Measurements from ENCODE around the gene KLF2. TPM values are rescaled to one million over a fixed set of nuclear protein-coding genes. Genes with fewer than 3 reads are reported as not detected.

KLF2 gene
- total and polyA plus RNA-seq, 7 donors, result 2.8 to 49.3 (median 21.4) TPM

GRCh38 chr19:16337809-16338469, 13.3 kb downstream of the KLF2 start:
- TF ChIP-seq POLR2A (IDR thresholded peaks at IDR 0.05), result no peak
- no peak for TF ChIP-seq EP300 (IDR thresholded peaks at IDR 0.05)
- no peak for TF ChIP-seq POLR2AphosphoS5 (IDR thresholded peaks at IDR 0.05)
- no peak for TF ChIP-seq CTCF (IDR thresholded peaks at IDR 0.05)
- intact Hi-C loops (cut with DNase I), result no loop called here

GRCh38 chr19:16338470-16339360, 14.1 kb downstream of the KLF2 start:
- TF ChIP-seq EP300 (IDR thresholded peaks at IDR 0.05), result no peak
- peak in 2 of 4 donors; percentile 10 to 16 for TF ChIP-seq POLR2AphosphoS5 (IDR thresholded peaks at IDR 0.05)
- no peak overlapping the region for H3K4me3 ChIP-seq
- H3K27ac ChIP-seq, result peak overlapping the region in 3 of 4 donors; percentile 46 to 52 (median 47)
- WGBS, 2 donors, result 26 to 45% methylated on average over 30 of the region's 30 CpGs
- no peaks in the 10 kb centered on the region for H3K27me3 ChIP-seq
- no peak for DNase-seq
- intact Hi-C loops (cut with DNase I), result no loop called here
- H3K4me1 ChIP-seq, result peaks cover 0 to 46% (median 28%) of the 10 kb centered on the region in 4 donors
- no peaks in the 10 kb centered on the region for H3K9me3 ChIP-seq
- H3K36me3 ChIP-seq, result no peaks in the 10 kb centered on the region

More at GRCh38 chr19:16337809-16338469, 13.3 kb downstream of the KLF2 start:
- Histone ChIP-seq H3K4me3 (no peak overlapping the region), H3K27me3 (no peaks in the 10 kb centered on the region), H3K9me3 (no peaks in the 10 kb centered on the region), H3K4me1 (peaks cover 0 to 39% (median 28%) of the 10 kb centered on the region in 4 donors), H3K27ac (peak overlapping the region in 3 of 4 donors; percentile 32 to 52 (median 46)), H3K36me3 (no peaks in the 10 kb centered on the region)
- 84 to 85% methylated on average over 13 of the region's 13 CpGs for WGBS, 2 donors
- DNase-seq, result no peak

- H3K9me3 ChIP-seq, result no peaks in the 10 kb centered on the region
- H3K36me3 ChIP-seq, result no peaks in the 10 kb centered on the region
- TF ChIP-seq EP300 (IDR thresholded peaks at IDR 0.05), result no peak
- no peak for TF ChIP-seq POLR2AphosphoS5 (IDR thresholded peaks at IDR 0.05)
- no peak for TF ChIP-seq POLR2A (IDR thresholded peaks at IDR 0.05)
- no peak for TF ChIP-seq CTCF (IDR thresholded peaks at IDR 0.05)
- peaks cover 0 to 46% (median 28%) of the 10 kb centered on the region in 4 donors for H3K4me1 ChIP-seq
- H3K27ac ChIP-seq, result peak overlapping the region in 3 of 4 donors; percentile 46 to 52 (median 47)
- intact Hi-C loops (cut with DNase I), result no loop called here
- no peak for DNase-seq
- H3K4me3 ChIP-seq, result no peak overlapping the region
- no peaks in the 10 kb centered on the region for H3K27me3 ChIP-seq
- WGBS, 2 donors, result 71 to 88% methylated on average over 6 of the region's 6 CpGs
Observed at GRCh38 chr19:16339361-16339725, 14.7 kb downstream of the KLF2 start.

DNA sequence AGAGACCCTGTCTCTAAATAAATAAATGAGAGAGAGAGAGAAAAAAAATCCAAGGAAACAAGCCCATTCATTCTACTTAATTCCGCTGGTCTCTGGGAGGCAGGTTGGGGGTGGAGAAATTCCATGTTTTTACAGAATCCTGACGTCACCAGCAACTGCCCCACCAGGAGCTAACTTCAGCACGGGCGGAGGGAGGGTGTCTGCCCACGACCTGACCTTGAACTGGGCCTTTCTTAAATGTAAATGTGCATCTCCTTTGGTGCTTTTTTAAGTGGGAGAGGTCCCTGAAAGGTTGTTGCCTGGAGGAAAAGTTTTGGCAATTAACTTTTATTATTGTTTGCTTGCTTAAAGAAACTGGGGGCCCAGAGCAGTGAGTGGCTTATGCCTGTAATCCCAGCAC, 15.5 kb downstream of the KLF2 start:
- no peaks in the 10 kb centered on the region for H3K27me3 ChIP-seq
- no peak for DNase-seq
- TF ChIP-seq CTCF (IDR thresholded peaks at IDR 0.05), result no peak
- TF ChIP-seq POLR2AphosphoS5 (IDR thresholded peaks at IDR 0.05), result no peak
- peak overlapping the region in 3 of 4 donors; percentile 79 to 88 (median 85) for H3K27ac ChIP-seq
- peaks cover 0 to 46% (median 28%) of the 10 kb centered on the region in 4 donors for H3K4me1 ChIP-seq
- H3K36me3 ChIP-seq, result no peaks in the 10 kb centered on the region
- 42 to 79% methylated on average over 5 of the region's 5 CpGs for WGBS, 2 donors
- intact Hi-C loops (cut with DNase I), result loop anchor here (5.0 kb wide), 1 partner anchor 42 kb away; no protein-coding TSS in a partner anchor
- no peaks in the 10 kb centered on the region for H3K9me3 ChIP-seq
- no peak overlapping the region for H3K4me3 ChIP-seq

- TF ChIP-seq POLR2A (IDR thresholded peaks at IDR 0.05), result no peak
- TF ChIP-seq POLR2AphosphoS5 (IDR thresholded peaks at IDR 0.05), result no peak
- TF ChIP-seq CTCF (IDR thresholded peaks at IDR 0.05), result no peak
- no peak for TF ChIP-seq EP300 (IDR thresholded peaks at IDR 0.05)
- WGBS, 2 donors, result 95 to 97% methylated on average over 3 of the region's 3 CpGs
- Histone ChIP-seq H3K36me3 (no peaks in the 10 kb centered on the region), H3K27me3 (no peaks in the 10 kb centered on the region), H3K9me3 (no peaks in the 10 kb centered on the region), H3K27ac (peak overlapping the region in 3 of 4 donors; percentile 79 to 88 (median 85)), H3K4me3 (no peak overlapping the region), H3K4me1 (peaks cover 0 to 46% (median 28%) of the 10 kb centered on the region in 4 donors)
- intact Hi-C loops (cut with DNase I), result loop anchor here (5.0 kb wide), 1 partner anchor 42 kb away; no protein-coding TSS in a partner anchor
- no peak for DNase-seq
Observed at GRCh38 chr19:16340654-16341053, 16.0 kb downstream of the KLF2 start.
